Gastroesophageal sphincter (tissue), 4 donors: ENCODE measurements around the gene MRGPRG. TPM values are rescaled to one million over a fixed set of nuclear protein-coding genes. Genes with fewer than 3 reads are reported as not detected.
A peak's percentile ranks its signal among the peaks of the same experiment; 100 is the strongest.

Source experiments
- ATAC-seq: fragments of 150-250 bp; one replicate; pipeline ENCODE4 v1.9.1; 2016; ENCODE audit warnings: mild to moderate bottlenecking, moderate library complexity
- H3K27ac ChIP-seq, 4 donors: fragments of 200-600 bp; sonication (generic) in 3 of 4; 1 replicate in 3 of 4; 2 replicates in 1 of 4; pipeline ENCODE4 v1.5.1; 2016 to 2019
- H3K27me3 ChIP-seq: fragments of 200-600 bp; sonication (generic); one replicate; pipeline ENCODE4 v1.5.1; 2019
- H3K36me3 ChIP-seq, 2 donors: fragments of 200-600 bp; sonication (generic); one replicate each; pipeline ENCODE4 v1.5.1; 2019; ENCODE audit warnings: control low read depth in 1 of 2
- H3K4me1 ChIP-seq, 3 donors: fragments of 200-600 bp; sonication (generic); 1 replicate in 2 of 3; 2 replicates in 1 of 3; pipeline ENCODE4 v1.5.1; 2016 to 2019; ENCODE audit warnings: control low read depth in 2 of 3
- H3K4me3 ChIP-seq, 2 donors: fragments of 200-600 bp; sonication (generic); one replicate each; pipeline ENCODE4 v1.5.1; 2019; ENCODE audit warnings: mild to moderate bottlenecking in 1 of 2, moderate library complexity in 1 of 2
- H3K9me3 ChIP-seq, 3 donors: fragments of 200-600 bp; sonication (generic); one replicate each; pipeline ENCODE4 v1.5.1; 2017 to 2019; ENCODE audit warnings: control low read depth in 2 of 3
- CTCF ChIP-seq, 4 experiments: fragments of 200-600 bp in 2 of 4; fragments of 450-650 bp in 2 of 4; sonication (generic) in 1 of 4; IDR thresholded peaks; one replicate each; pipeline ENCODE4 v1.5.1; 2017 to 2019; ENCODE audit warnings: antibody characterized with exemption in 4 of 4, mild to moderate bottlenecking in 2 of 4, moderate library complexity in 2 of 4
- EP300 ChIP-seq: sonication (generic); formaldehyde crosslinking; IDR thresholded peaks from one replicate; pipeline ENCODE4 v1.6.1; 2017; ENCODE audit warnings: antibody characterized with exemption, mild to moderate bottlenecking
- POLR2A ChIP-seq, 2 donors: fragments of 450-650 bp; IDR thresholded peaks; one replicate each; pipeline ENCODE4 v1.6.1; 2017; ENCODE audit warnings: antibody characterized with exemption in 2 of 2, mild to moderate bottlenecking in 2 of 2, moderate library complexity in 1 of 2
- POLR2AphosphoS5 ChIP-seq: sonication (generic); formaldehyde crosslinking; IDR thresholded peaks from one replicate; pipeline ENCODE4 v1.6.1; 2017; ENCODE audit warnings: antibody characterized with exemption
- WGBS, 2 donors: methylation state at CpG; one replicate each; pipeline ENCODE4 v1.1.5; 2018; ENCODE audit warnings: low coverage in 1 of 2; 5-methylcytosine and 5-hydroxymethylcytosine counted together
- total RNA-seq, 4 donors: library from RNA; depleted of rRNA; stranded (reverse); fragments of >200 nt; gene quantifications; one replicate each; pipeline ENCODE4 v1.1.0, GENCODE V29; 2016

The MRGPRG gene
- total RNA-seq, 4 donors from 2014 or later, result not detected

DNA sequence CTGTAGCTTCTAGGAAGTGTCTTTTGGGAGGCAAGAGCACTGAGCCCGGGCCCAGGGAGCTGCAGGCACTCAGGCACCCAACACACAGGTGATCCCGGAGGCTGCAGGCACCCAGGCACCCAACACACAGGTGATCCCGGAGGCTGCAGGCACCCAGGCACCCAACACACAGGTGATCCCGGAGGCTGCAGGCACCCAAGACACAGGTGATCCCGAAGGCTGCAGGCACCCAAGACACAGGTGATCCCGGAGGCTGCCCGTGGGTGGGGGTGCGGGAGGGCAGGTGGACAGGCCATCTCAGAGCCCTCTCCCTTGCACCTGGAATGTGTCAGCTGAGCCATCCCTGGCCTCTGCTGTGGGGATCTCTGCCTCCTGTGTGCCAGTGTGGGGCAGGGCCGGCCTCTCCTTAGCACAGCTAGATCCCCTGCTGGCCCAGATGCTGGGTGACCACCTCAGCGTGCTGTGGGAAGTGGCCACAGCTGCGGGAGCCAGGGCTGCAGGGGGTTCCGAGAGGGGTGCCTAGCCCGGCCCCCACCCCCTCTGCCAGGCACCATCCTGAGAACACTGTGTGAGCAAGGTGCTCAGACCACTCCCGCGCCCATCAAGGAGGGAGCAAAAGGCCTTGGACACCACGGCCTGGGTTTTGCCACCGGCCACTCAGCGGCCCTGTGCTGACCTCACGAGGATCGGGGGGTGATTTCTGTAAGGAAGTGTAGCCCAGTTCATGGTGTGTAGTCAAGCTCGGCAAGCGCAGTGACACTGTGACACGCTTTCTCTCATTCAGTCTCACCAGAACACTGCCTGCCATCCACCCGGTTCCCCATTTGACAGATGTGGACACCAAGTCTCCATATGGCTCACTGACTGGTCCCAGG is 14.2 kb downstream of the MRGPRG start:
- no peak for ATAC-seq
- H3K4me1 ChIP-seq, result peaks cover 0 to 25% (median 10%) of the 10 kb centered on the region in 3 donors
- 77% methylated on average over 3 of the region's 24 CpGs; no CpG with 5 or more reads in 1 of the 2 donors for WGBS, 2 donors
- H3K4me3 ChIP-seq, result no peak overlapping the region
- peaks cover 53% of the 10 kb centered on the region for H3K27me3 ChIP-seq
- H3K9me3 ChIP-seq, result no peaks in the 10 kb centered on the region
- no peak overlapping the region for H3K27ac ChIP-seq
- TF ChIP-seq CTCF (IDR thresholded peaks at IDR 0.05) (no peak), POLR2AphosphoS5 (no peak), EP300 (no peak), POLR2A (IDR thresholded peaks at IDR 0.05) (no peak)
- H3K36me3 ChIP-seq, result no peaks in the 10 kb centered on the region

DNA sequence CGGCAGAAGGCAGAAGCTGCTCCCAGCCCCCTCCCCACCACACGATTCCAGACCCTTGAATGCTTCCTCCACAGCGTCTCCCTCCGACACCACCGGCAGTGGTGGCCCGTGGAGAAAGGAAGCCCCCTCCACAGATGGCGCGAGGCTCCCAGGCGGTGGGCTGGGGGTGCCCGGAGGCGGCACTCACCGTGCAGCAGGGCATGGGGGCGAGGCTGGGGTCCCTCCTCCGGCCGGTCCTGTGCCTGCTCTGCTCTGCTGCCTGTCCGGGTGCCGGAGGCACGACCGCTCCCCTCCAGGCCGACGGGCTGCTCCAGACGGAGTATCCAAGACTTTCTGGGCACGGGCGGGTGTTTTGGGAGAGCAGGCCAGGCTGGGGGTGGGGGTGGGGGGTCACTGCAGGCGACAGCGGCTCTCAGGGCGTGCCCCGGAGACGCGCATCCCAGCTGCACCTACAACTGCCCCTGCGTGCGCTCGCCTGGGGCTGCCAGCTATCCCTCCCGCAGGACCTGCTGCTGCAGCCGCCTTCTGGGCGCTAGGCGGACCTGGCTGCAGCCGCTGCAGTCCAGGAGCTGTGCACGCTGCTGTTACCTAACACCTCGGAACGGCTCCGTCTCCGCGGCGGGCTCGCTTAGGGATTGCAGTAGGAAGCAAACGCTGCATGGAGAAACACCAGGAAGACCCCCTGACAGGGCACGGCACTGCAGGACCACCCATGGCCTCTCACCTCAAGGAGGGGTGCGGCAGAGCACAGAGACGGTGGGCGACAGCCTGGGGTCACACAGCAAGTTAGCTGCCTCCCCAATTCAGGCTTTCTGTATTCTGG is 15.2 kb downstream of the MRGPRG start:
- H3K4me3 ChIP-seq, result peak overlapping the region in 1 of 2 donors; percentile 8
- H3K9me3 ChIP-seq, result no peaks in the 10 kb centered on the region
- H3K27me3 ChIP-seq, result peaks cover 60% of the 10 kb centered on the region
- peaks cover 0 to 25% (median 10%) of the 10 kb centered on the region in 3 donors for H3K4me1 ChIP-seq
- TF ChIP-seq EP300 (no peak), POLR2A (IDR thresholded peaks at IDR 0.05) (no peak), POLR2AphosphoS5 (no peak), CTCF (IDR thresholded peaks at IDR 0.05) (peak in 1 of 4 experiments; percentile 13)
- no peak overlapping the region for H3K27ac ChIP-seq
- ATAC-seq, result peak; percentile 44
- no peaks in the 10 kb centered on the region for H3K36me3 ChIP-seq
- WGBS, 2 donors, result 7 to 45% methylated on average over 3 to 4 of the region's 51 CpGs

- H3K27ac ChIP-seq, result no peak overlapping the region
- peaks cover 66% of the 10 kb centered on the region for H3K27me3 ChIP-seq
- no peak for ATAC-seq
- no peaks in the 10 kb centered on the region for H3K9me3 ChIP-seq
- TF ChIP-seq POLR2AphosphoS5 (no peak), POLR2A (IDR thresholded peaks at IDR 0.05) (no peak), CTCF (IDR thresholded peaks at IDR 0.05) (no peak), EP300 (no peak)
- peaks cover 0 to 25% (median 10%) of the 10 kb centered on the region in 3 donors for H3K4me1 ChIP-seq
- H3K4me3 ChIP-seq, result no peak overlapping the region
- WGBS, 2 donors, result 20% methylated on average over 2 of the region's 17 CpGs; no CpG with 5 or more reads in 1 of the 2 donors
- no peaks in the 10 kb centered on the region for H3K36me3 ChIP-seq
Measured at GRCh38 chr11:3202759-3203158, 15.9 kb downstream of the MRGPRG start.

GRCh38 chr11:3202305-3202704 is 16.3 kb downstream of the MRGPRG start:
- WGBS, 2 donors, result no CpG with 5 or more reads among the region's 7 CpGs
- Histone ChIP-seq H3K9me3 (no peaks in the 10 kb centered on the region), H3K36me3 (no peaks in the 10 kb centered on the region), H3K4me3 (no peak overlapping the region), H3K27ac (no peak overlapping the region), H3K27me3 (peaks cover 71% of the 10 kb centered on the region), H3K4me1 (peaks cover 0 to 25% (median 10%) of the 10 kb centered on the region in 3 donors)
- ATAC-seq, result no peak
- TF ChIP-seq POLR2AphosphoS5, result no peak
- TF ChIP-seq EP300, result no peak
- no peak for TF ChIP-seq CTCF (IDR thresholded peaks at IDR 0.05)
- no peak for TF ChIP-seq POLR2A (IDR thresholded peaks at IDR 0.05)
